Loucy (cell line): Measurements from ENCODE around the gene PANK4.

ENCODE experiments used
- CTCF ChIP-seq: fragments of 200-600 bp; sonication (generic); conservative IDR thresholded peaks from 2 replicates; pipeline ENCODE4 v1.5.1; 2014; ENCODE audit warnings: mild to moderate bottlenecking, antibody characterized with exemption, low read length
- EZH2phosphoT487 ChIP-seq: fragments of 200-600 bp; IDR thresholded peaks from 2 replicates; pipeline ENCODE4 v1.6.1; 2018; ENCODE audit warnings: antibody characterized with exemption, mild to moderate bottlenecking, moderate library complexity, borderline replicate concordance

- TF ChIP-seq CTCF, result no peak
- TF ChIP-seq EZH2phosphoT487, result no peak
Observed at GRCh38 chr1:2496087-2496622, 30.2 kb downstream of the PANK4 start.
